Heart left ventricle (tissue), 16 donors: ENCODE measurements around the gene RHBDL2. TPM values are rescaled to one million over a fixed set of nuclear protein-coding genes. Genes with fewer than 3 reads are reported as not detected.

Experiments used
- ATAC-seq, 4 donors: fragments of 200-7000 bp; cut with Tn5 transposase; one replicate each; pipeline ENCODE4 v1.9.1; 2020 to 2022; ENCODE audit warnings: moderate library complexity in 4 of 4, mild to moderate bottlenecking in 3 of 4, moderate number of reproducible peaks in 1 of 4
- DNase-seq, 5 donors: peaks; one replicate each; pipeline ENCODE4 v3.0.0-alpha.2; 2020
- H3K27ac ChIP-seq, 12 donors: fragments of 200-600 bp; sonication (generic) in 4 of 12; one replicate each; pipeline versions ENCODE4 v1.5.0 to v1.8.0; 2016 to 2022; ENCODE audit warnings: mild to moderate bottlenecking in 2 of 12
- H3K27me3 ChIP-seq, 9 donors: fragments of 200-600 bp; sonication (generic) in 2 of 9; one replicate each; pipeline versions ENCODE4 v1.5.1 to v1.8.0; 2016 to 2022; ENCODE audit warnings: mild to moderate bottlenecking in 3 of 9
- H3K36me3 ChIP-seq, 9 donors: fragments of 200-600 bp; sonication (generic) in 2 of 9; one replicate each; pipeline versions ENCODE4 v1.5.0 to v1.8.0; 2018 to 2022; ENCODE audit warnings: mild to moderate bottlenecking in 2 of 9
- H3K4me1 ChIP-seq, 12 donors: fragments of 200-600 bp; sonication (generic) in 4 of 12; one replicate each; pipeline versions ENCODE4 v1.5.0 to v1.8.0; 2016 to 2022; ENCODE audit warnings: mild to moderate bottlenecking in 3 of 12
- H3K4me3 ChIP-seq, 12 donors: fragments of 200-600 bp; sonication (generic) in 4 of 12; one replicate each; pipeline versions ENCODE4 v1.5.0 to v1.8.0; 2017 to 2022; ENCODE audit warnings: mild to moderate bottlenecking in 9 of 12, moderate library complexity in 4 of 12
- H3K9me3 ChIP-seq, 12 donors: fragments of 200-600 bp; sonication (generic) in 4 of 12; one replicate each; pipeline versions ENCODE4 v1.5.0 to v1.8.0; 2016 to 2022; ENCODE audit warnings: mild to moderate bottlenecking in 1 of 12
- CTCF ChIP-seq, 12 donors: fragments of 200-600 bp; sonication (generic) in 4 of 12; IDR thresholded peaks; one replicate each; pipeline versions ENCODE4 v1.5.0 to v1.8.0; 2018 to 2022; ENCODE audit warnings: antibody characterized with exemption in 12 of 12, mild to moderate bottlenecking in 5 of 12
- POLR2A ChIP-seq, 2 donors: fragments of 450-650 bp; IDR thresholded peaks; one replicate each; pipeline ENCODE4 v1.6.1; 2017; ENCODE audit warnings: antibody characterized with exemption in 2 of 2, mild to moderate bottlenecking in 2 of 2, moderate library complexity in 2 of 2
- WGBS, 4 donors: extraction: QIAGEN DNeasy Blood & Tissue Kit in 2 of 4; methylation state at CpG; one replicate each; pipeline versions ENCODE4 v1.1.5 to v1.1.7; 2013 to 2018; 5-methylcytosine and 5-hydroxymethylcytosine counted together
- intact Hi-C, 10 donors: fragments of 100-400 bp; cut with DNase I; formaldehyde crosslinking; loops; one replicate each; pipeline versions ENCODE4 v1.11.1 to v1.14.2; 2022
- polyA plus RNA-seq, 2 donors: library from polyadenylated mRNA; stranded (reverse); fragments of 200-250 nt; gene quantifications; one replicate each; pipeline ENCODE4 v1.2.3, GENCODE V29; 2013
- total RNA-seq, 9 donors: library from RNA; depleted of rRNA in 2 of 9; stranded (reverse); fragments of >200 nt in 2 of 9; fragmentation: NEBNext Ultra II Directional in 3 of 9; extraction: Animal tissue kit (Norgen Biotek cat#: 25700) in 3 of 9; gene quantifications; one replicate each; pipeline versions ENCODE4 v1.1.0 to v1.2.4, GENCODE V29; 2016 to 2023
- donor health status: ischemic (EF 13 %, LVEDD 7.1; RV severe dilation, severe dysfunction).
- donor health status: healthy with polysubstance abuse.
- donor health status: DM: no; HTN: yes; CAD: no.
- donor health status: DM: no; HTN: no; CAD: no.
- donor health status: ischemic (EF 25% LVEDD 6.9; RV normal size, moderate dysfunction).
- donor health status: ischemic (EF 25% LVEDD 5.7; RV mildly dilated, moderate dysfunction).
- donor health status: healthy.
- donor health status: DM: yes; HTN: yes; CAD: no.
- donor health status: ischemic (EF 35%, LVEDD 5.7; RV mildly dilated, moderate dysfunction).
- donor health status: nonischemic (EF 11% LVEDD 7.7; RV severe dilation, severe dysfunction).
- donor health status: DM: yes; HTN: yes; CAD: no.
- donor health status: PGD.
- donor health status: ischemic (EF 29% LVEDD 5.4; RV normal size, mild dysfunction).
- donor health status: nonischemic (EF 23%, LVEDD 6.1; RV moderate dilation, normal function).

The RHBDL2 gene
- total and polyA plus RNA-seq, 11 donors: 0.11 to 2.2 (median 0.20) TPM; not detected in 4

DNA sequence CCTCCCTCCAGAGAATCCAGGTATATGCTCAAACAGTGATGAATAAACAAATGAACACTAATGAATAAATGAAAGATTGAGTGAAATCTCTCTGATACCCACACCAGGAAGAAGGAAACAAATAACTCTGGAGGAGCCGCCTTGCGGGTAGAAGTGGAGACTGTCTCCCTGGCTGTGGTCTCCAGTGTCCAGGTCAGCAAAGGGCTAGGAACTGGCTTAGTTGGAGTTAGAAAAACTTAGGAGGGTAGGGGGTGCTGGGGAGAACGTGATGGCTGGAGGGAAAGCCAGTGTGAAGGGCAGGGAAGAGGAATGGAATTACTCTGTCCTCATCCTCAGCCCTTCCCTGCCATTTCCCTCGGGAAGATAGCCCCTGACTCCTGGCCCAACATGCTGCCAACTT, 537 bp downstream of the RHBDL2 start:
- TF ChIP-seq CTCF (IDR thresholded peaks at IDR 0.05) (no peak), POLR2A (IDR thresholded peaks at IDR 0.05) (no peak)
- WGBS, 4 donors: 29 to 41% (median 36%) methylated on average over 4 of the region's 4 CpGs
- intact Hi-C loops: no loop called here
- ATAC-seq (peak in 1 of 4 donors; percentile 7), DNase-seq (no peak)
- Histone ChIP-seq H3K4me3 (peak overlapping the region; percentile 5 to 60 (median 48)), H3K36me3 (no peaks in the 10 kb centered on the region), H3K27me3 (no peaks in the 10 kb centered on the region), H3K4me1 (peaks cover 0 to 14% (median 5%) of the 10 kb centered on the region in 12 donors), H3K27ac (peak overlapping the region in 1 of 12 donors; percentile 14), H3K9me3 (no peaks in the 10 kb centered on the region)

- intact Hi-C loops: no loop called here
- Histone ChIP-seq H3K27ac (no peak overlapping the region), H3K4me3 (no peak overlapping the region), H3K27me3 (no peaks in the 10 kb centered on the region), H3K36me3 (no peaks in the 10 kb centered on the region), H3K9me3 (no peaks in the 10 kb centered on the region), H3K4me1 (peaks cover 0 to 14% (median 5%) of the 10 kb centered on the region in 12 donors)
- TF ChIP-seq CTCF (IDR thresholded peaks at IDR 0.05): no peak
- no peak for TF ChIP-seq POLR2A (IDR thresholded peaks at IDR 0.05)
- 92 to 98% (median 94%) methylated on average over 9 of the region's 9 CpGs for WGBS, 4 donors
- ATAC-seq (no peak), DNase-seq (no peak)
Observed at GRCh38 chr1:38940339-38941047, 1.1 kb downstream of the RHBDL2 start.

DNA sequence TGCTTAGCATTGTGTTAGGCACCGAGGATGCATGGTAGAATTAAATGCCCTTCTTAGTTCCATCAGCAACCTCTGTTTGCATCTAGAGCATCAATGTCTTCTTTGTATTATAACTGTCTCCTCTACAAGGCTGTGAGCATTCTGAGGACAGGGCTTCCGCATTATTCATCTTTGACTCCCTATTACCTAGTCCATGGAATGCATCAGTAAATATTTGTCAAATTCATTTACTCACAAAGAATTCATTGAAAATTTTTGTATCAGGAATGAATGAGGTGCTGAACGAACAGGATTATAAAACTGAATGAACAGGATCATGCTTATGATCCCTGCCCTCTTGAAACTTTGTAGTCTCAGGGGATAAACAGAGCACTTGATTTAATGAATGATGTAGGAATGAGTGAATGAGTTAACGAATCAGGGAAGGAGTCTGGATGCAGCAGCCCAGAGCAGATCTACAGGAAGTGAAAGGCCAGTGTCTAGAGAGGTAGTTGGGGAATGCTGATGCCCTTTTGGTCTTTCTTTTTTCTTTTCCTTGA, 2.8 kb downstream of the RHBDL2 start:
- no peak overlapping the region for H3K27ac ChIP-seq
- intact Hi-C loops: no loop called here
- peaks cover 0 to 14% (median 5%) of the 10 kb centered on the region in 12 donors for H3K4me1 ChIP-seq
- TF ChIP-seq POLR2A (IDR thresholded peaks at IDR 0.05) (no peak), CTCF (IDR thresholded peaks at IDR 0.05) (no peak)
- ATAC-seq: no peak
- WGBS, 4 donors: 59 to 64% (median 62%) methylated on average over 4 of the region's 4 CpGs
- H3K4me3 ChIP-seq: no peak overlapping the region
- H3K27me3 ChIP-seq: no peaks in the 10 kb centered on the region
- DNase-seq: no peak
- no peaks in the 10 kb centered on the region for H3K9me3 ChIP-seq
- H3K36me3 ChIP-seq: no peaks in the 10 kb centered on the region

DNA sequence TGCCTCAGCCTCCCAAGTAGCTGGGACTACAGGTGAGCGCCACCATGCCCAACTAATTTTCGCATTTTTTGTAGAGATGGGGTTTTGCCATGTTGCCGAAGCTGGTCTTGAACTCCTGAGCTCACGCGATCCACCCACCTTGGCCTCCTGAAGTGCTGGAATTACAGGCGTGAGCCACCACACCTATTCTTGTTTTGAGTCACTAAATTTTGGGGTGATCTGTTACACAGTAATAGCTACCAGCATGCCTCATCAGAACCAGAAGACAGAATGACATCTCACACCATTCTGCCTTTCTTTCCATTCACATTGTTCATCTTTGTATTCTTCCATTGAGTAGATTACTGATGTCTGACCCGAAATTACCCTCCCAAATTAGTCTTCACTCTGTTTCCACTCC, 9.1 kb downstream of the RHBDL2 start:
- H3K27me3 ChIP-seq: no peaks in the 10 kb centered on the region
- TF ChIP-seq POLR2A (IDR thresholded peaks at IDR 0.05): no peak
- TF ChIP-seq CTCF (IDR thresholded peaks at IDR 0.05): no peak
- no peak overlapping the region for H3K27ac ChIP-seq
- 87 to 99% (median 96%) methylated on average over 7 of the region's 7 CpGs for WGBS, 4 donors
- ATAC-seq (no peak), DNase-seq (no peak)
- intact Hi-C loops: no loop called here
- H3K9me3 ChIP-seq: no peaks in the 10 kb centered on the region
- no peak overlapping the region for H3K4me3 ChIP-seq
- H3K36me3 ChIP-seq: no peaks in the 10 kb centered on the region
- no peaks in the 10 kb centered on the region for H3K4me1 ChIP-seq
